Superior temporal gyrus (tissue), 1 donor: ENCODE results near the gene TUBGCP3.
A peak's percentile ranks its signal among the peaks of the same experiment; 100 is the strongest.

Experiments used
- DNase-seq: peaks from one replicate; pipeline ENCODE4 v3.0.0-alpha.2; 2016; ENCODE audit errors: extremely low spot score

Gene TUBGCP3

DNA sequence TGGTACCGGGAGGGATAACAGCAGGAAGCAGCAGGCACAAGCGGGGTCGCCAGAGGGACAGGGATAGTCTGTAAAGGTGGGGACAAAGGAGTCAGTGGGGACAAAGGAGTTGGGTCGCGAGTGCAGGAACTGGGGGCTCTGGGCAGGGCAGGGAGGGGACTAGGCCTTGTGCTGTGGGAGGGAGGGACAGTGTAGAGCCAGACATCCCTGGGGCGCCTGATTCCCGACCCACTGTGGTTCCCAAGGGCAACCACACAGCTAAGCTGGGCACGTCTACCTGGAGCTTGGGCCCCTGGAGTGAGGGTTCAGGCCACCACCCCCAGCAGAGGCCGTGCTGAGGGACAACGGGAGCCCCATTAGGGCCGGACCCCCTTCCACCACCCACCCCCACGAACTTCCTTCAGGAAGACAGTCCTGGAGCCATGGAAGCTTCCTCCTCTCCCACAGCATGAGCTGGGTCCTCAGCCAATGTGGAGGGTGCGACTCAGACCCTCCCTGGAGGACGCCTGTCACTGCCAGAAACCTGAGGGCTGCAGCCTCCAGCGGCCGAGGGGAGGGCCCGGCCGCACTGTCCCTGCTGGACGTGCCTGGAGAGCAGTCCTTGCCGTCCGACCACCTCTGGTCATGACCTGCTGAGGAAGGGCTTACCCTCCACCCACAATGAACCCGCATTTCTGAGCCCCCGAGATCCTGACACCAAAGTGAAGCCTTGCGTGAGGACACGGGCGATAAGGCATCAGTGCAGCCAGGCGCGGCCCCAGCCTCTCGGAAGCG, 133.9 kb downstream of the TUBGCP3 start:
- DNase-seq: no peak

DNA sequence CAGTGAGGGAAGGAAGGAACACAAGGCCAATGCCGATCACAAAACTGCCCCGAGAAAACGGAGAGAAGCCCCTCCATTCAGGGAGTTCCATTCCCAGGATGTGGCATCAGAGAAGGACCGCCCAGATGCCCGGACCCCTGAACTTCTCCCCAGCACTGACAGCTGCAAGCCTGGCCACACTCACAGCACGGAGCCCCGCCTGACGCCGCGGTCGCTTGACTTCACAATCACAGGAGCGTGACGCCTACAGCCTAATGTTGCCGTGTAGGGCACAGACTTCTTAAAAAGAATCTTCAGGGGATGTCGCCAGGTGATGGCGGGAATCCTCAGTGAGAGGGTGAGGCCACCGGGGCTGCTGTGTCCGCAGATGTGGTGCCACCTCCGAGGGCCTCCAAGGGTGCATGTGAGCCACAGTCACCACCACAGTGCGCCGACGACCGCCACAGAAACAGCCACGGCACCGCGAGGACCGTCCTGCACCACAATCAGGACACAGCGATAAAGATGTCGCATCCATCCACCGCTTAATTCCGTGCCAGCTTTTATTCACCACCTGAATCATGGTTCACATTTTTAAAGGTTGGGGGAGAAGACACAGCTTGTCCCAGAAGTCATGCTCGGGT, 134.6 kb downstream of the TUBGCP3 start:
- DNase-seq: no peak

GRCh38 chr13:112452380-112453206, 135.4 kb downstream of the TUBGCP3 start:
- no peak for DNase-seq

DNA sequence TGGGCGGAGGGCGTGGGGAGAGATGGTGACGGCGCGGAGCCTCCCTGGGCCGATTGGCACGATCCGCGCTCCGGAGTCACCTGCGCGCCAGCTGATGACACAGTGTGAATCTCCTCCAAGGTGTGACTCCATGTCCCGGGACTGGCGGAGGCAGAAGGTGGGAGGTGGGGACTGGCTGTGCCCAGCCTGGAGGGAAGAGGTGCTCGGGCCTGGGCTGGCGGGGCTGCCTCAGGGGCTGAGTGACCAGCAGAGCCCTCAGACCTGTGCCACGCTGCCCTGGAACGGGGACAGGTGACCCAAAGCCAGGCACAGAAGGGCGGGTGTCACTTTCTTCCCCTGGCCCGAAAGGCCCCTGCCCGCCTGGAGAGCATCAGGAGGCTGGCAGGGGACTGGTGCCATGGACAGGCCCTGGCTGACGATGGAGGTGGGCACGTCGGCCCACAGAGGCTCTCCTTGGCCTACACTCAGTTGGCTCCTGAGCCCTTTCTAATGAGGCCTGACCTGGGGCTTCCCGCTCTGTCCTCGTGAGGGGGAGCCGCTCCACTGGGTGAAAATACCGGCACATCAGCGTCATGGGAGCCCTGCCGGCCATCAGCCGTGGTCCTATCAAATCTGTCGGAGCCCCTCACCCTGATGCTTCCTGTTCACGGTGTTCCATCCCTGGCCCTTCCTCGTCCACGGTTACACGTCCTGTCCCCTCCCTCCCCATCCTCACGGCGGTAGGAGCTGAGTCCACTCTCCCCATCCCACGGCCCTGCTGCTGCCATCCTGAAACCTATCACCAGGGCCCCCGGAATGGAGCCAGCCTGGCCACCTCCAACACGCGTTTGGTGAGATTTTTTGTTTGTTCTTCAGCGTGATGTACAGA, 136.2 kb downstream of the TUBGCP3 start:
- no peak for DNase-seq

- no peak for DNase-seq
Measured at GRCh38 chr13:112450904-112451240, 137.1 kb downstream of the TUBGCP3 start.

- no peak for DNase-seq
Measured at GRCh38 chr13:112450118-112450903, 137.6 kb downstream of the TUBGCP3 start.

DNA sequence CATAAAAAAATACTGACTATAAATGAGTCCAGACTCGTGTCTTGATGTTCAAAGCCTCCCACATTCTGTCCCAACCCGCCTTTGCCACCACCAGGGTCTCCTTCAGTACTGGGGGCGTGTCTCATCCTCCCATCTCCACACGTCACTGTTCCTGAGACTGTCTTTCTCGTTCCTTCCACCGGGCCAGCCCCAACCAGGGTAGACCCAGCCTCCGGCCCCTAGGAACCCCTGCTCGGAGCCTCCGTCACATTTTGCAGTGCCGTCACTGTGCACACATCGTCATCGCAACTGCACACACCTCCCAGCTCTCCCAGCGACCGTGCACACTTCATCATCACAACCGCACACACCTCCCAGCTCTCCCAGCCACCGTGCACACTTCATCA, 138.4 kb downstream of the TUBGCP3 start:
- DNase-seq: no peak

GRCh38 chr13:112448621-112449544, 139.1 kb downstream of the TUBGCP3 start:
- no peak for DNase-seq

- DNase-seq: no peak
Measured at GRCh38 chr13:112447761-112448603, 140.0 kb downstream of the TUBGCP3 start.

DNA sequence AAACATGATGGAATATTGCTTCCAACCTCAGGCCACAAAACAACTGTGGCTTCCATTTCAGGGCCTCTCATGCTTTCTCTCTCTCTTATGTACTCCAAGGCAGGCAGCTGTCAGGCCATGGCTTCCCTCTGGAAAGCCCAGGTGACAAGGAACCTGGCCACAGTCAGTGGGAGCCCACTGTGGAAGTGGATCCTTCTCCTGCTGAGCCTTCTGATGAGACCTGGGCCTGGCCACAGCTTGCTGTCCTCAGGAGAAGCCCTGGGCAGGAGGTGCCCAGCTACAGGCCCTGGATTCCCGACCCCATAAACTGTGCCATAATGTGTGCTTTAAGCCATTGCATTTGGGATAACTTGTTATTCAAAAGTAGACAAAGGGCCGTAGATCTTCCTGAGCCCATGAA, 140.6 kb downstream of the TUBGCP3 start:
- DNase-seq: no peak

- DNase-seq: no peak
Measured at GRCh38 chr13:112446867-112447266, 141.1 kb downstream of the TUBGCP3 start.

GRCh38 chr13:112446347-112446861, 141.5 kb downstream of the TUBGCP3 start:
- no peak for DNase-seq

GRCh38 chr13:112445411-112446271, 142.3 kb downstream of the TUBGCP3 start:
- DNase-seq: no peak

- no peak for DNase-seq
Measured at GRCh38 chr13:112444416-112445399, 143.2 kb downstream of the TUBGCP3 start.

GRCh38 chr13:112443995-112444311, 144.0 kb downstream of the TUBGCP3 start:
- peak; percentile 78 for DNase-seq

DNA sequence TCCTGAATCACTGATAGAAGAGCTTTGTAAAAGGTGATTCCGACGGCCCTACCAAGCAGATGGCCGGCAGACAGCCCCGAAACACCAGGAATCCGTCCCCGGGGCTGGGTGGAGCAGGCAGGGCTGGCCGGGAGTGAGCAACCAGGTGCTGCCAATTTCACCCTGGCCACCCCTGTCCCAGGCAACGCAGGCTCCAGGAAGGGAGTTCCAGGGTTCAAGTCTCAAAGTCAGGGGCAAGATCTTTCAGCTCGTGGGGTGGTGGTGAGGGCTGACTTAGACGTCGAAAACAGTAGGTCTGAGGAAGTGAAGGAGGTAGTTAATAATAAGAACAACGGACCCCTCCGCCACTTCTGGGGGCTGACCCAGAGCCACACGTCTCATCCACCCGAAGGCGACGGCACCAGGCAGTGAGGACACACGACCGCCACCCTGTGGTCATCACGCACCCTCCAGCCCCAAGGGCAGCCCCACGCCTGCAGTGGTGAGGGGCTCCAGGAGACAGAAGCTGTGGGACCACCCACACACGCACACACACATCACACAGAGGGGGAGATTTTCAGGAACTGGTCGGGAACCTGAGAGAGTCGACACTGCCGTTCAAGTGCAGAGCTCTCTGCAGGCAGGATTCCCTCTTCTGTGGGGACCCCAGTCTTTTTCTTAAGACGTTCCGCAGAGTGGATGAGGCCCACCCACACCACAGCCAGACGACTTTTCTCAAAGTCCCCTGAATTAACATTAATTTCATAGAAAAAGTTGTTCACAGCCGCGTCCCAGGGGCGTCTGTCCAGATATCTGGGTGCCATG, 144.6 kb downstream of the TUBGCP3 start:
- no peak for DNase-seq
